Retinal pigment epithelial cell (primary cell): Measurements from ENCODE around the gene PTGFRN.

Experiments
- DNase-seq: peaks from one replicate; pipeline ENCODE4 v3.0.0-alpha.2; 2010; ENCODE audit warnings: low read depth
- H3K4me3 ChIP-seq: 2 replicates; pipeline ENCODE4 v1.5.1; 2011; ENCODE audit warnings: mild to moderate bottlenecking, low read length, control low read depth, moderate library complexity
- CTCF ChIP-seq: conservative IDR thresholded peaks from 2 replicates; pipeline ENCODE4 v1.5.1; 2011; ENCODE audit warnings: low read depth, low read length, control low read depth, inconsistent platforms

Gene PTGFRN

GRCh38 chr1:116993286-116993685, 83.6 kb downstream of the PTGFRN start:
- DNase-seq, result no peak
- no peak overlapping the region for H3K4me3 ChIP-seq
- TF ChIP-seq CTCF, result no peak

- TF ChIP-seq CTCF, result no peak
- no peak for DNase-seq
- no peak overlapping the region for H3K4me3 ChIP-seq
Observed at GRCh38 chr1:116994411-116994810, 84.7 kb downstream of the PTGFRN start.

- H3K4me3 ChIP-seq, result no peak overlapping the region
- DNase-seq, result no peak
- TF ChIP-seq CTCF, result no peak
Observed at GRCh38 chr1:116997066-116997465, 87.3 kb downstream of the PTGFRN start.

- TF ChIP-seq CTCF, result no peak
- no peak for DNase-seq
- H3K4me3 ChIP-seq, result no peak overlapping the region
Observed at GRCh38 chr1:116997636-116998035, 87.9 kb downstream of the PTGFRN start.

- H3K4me3 ChIP-seq, result no peak overlapping the region
- DNase-seq, result no peak
- TF ChIP-seq CTCF, result no peak
Observed at GRCh38 chr1:116999596-116999995, 89.9 kb downstream of the PTGFRN start.

GRCh38 chr1:117000142-117000541, 90.4 kb downstream of the PTGFRN start:
- H3K4me3 ChIP-seq, result no peak overlapping the region
- no peak for TF ChIP-seq CTCF
- no peak for DNase-seq

- DNase-seq, result no peak
- no peak within 1 kb of the TSS for H3K4me3 ChIP-seq
- no peak for TF ChIP-seq CTCF
Observed at GRCh38 chr1:117001254-117001927, 91.7 kb downstream of the PTGFRN start, which contains the start of gene CD101. Gene CD101, plus strand, starts transcription at chr1:117001760. Its CDS starts 58 bp downstream, at chr1:117001818.
